ENCODE measurements around the gene CLCA2. TPM values are rescaled to one million over a fixed set of nuclear protein-coding genes. Genes with fewer than 3 reads are reported as not detected.

CLCA2 gene
- total and polyA plus RNA-seq, 2 donors (not counting 3 experiments of a cell fraction or from before 2014, with no cell fraction given) = 0.01 to 0.11 TPM

GRCh38 chr1:86396498-86396890 is 27.5 kb upstream of the CLCA2 start:
- Histone ChIP-seq H3K27ac (ENCODE audit: insufficient read depth, low read depth, low read length) (peak overlapping the region; percentile 72), H3K79me2 (ENCODE audit: control insufficient read depth, insufficient read depth, low read length) (peaks cover 40% of the 10 kb centered on the region), H3K36me3 (ENCODE audit: control insufficient read depth in 2 of 2, extremely low read depth in 1 of 2, insufficient read depth in 2 of 2, low read length in 2 of 2) (no peaks in the 10 kb centered on the region), H3K4me3 (replicated peaks in 1 of 3; ENCODE audit: insufficient read depth in 1 of 3, low read depth in 1 of 3, low read length in 3 of 3) (peak overlapping the region; percentile 85 to 96 (median 85)), H3K4me1 (ENCODE audit: control insufficient read depth, extremely low read depth, insufficient read depth, low read length) (peaks cover 28% of the 10 kb centered on the region), H4K20me1 (replicated peaks; ENCODE audit: control insufficient read depth, extremely low read depth, insufficient read depth, low read length) (no peaks in the 10 kb centered on the region), H3K27me3 (ENCODE audit: control insufficient read depth in 2 of 2, insufficient read depth in 2 of 2, low read length in 2 of 2) (peaks cover 0 to 2% of the 10 kb centered on the region in 2 experiments), H3K9me3 (replicated peaks; ENCODE audit: control insufficient read depth, insufficient read depth, low read length) (no peaks in the 10 kb centered on the region), H2AFZ (ENCODE audit: low read depth, low read length) (peak overlapping the region; percentile 83), H3K4me2 (ENCODE audit: insufficient read depth, low read length) (peak overlapping the region; percentile 99), H3K9me1 (replicated peaks; ENCODE audit: control insufficient read depth, extremely low read depth, insufficient read depth, low read length) (no peaks in the 10 kb centered on the region), H3K9ac (replicated peaks; ENCODE audit: extremely low read depth, insufficient read depth, low read length) (peak overlapping the region; percentile 81)
- FAIRE-seq (no peak), DNase-seq (ENCODE audit: low read depth, low spot score) (no peak)
- no TSS peak for BruUV-seq (replicated peaks)
- TF ChIP-seq GATA2 (IDR thresholded peaks at IDR 0.05; ENCODE audit: insufficient read depth, insufficient read length, low read depth, low read length) (no peak), POLR2A (IDR thresholded peaks at IDR 0.05; ENCODE audit: low read depth, low read length) (no peak), CTCF (IDR thresholded peaks at IDR 0.05; ENCODE audit: extremely low read depth in 1 of 2, insufficient read depth in 1 of 2, low read depth in 1 of 2, low read length in 2 of 2) (no peak), EZH2 (IDR thresholded peaks at IDR 0.05; ENCODE audit: borderline replicate concordance, low read depth, low read length, severe bottlenecking) (no peak), JUN (IDR thresholded peaks at IDR 0.05; ENCODE audit: borderline replicate concordance, insufficient read depth, insufficient read length, low read depth) (no peak), POLR2AphosphoS5 (IDR thresholded peaks at IDR 0.05; ENCODE audit: insufficient read depth, low read depth, low read length) (no peak), MYC (IDR thresholded peaks at IDR 0.05; ENCODE audit: low read depth, low read length) (no peak), FOS (IDR thresholded peaks at IDR 0.05; ENCODE audit: borderline replicate concordance, insufficient read depth, low read length) (no peak)
- intact Hi-C loops (cut with micrococcal nuclease) = loop anchor here (1.0 to 10.0 kb wide), 4 partner anchors 13 to 518 kb away; partner anchors contain the start of genes HS2ST1 and SELENOF
- ChIA-PET CTCF (interaction anchor here (0.7 to 1.9 kb wide), 8 partner anchors 9 to 308 kb away, joined by 3 to 9 read pairs (median 6); partner anchors contain the start of gene SH3GLB1), POLR2A (interaction anchor here (0.6 to 0.8 kb wide), 2 partner anchors 13 to 306 kb away, joined by 3 to 4 read pairs; no protein-coding TSS in a partner anchor)
- dilution Hi-C loops (cut with MboI; ENCODE audit: extremely low pct_ligation_motif_present, low sequenced_read_pairs) = no loop called here
